ENCODE results near the gene HLCS.
"Not testable (repeated sequence)": the region's sequence is repeated elsewhere in the genome, so short reads cannot be mapped to it uniquely, and the experiment has no call there.

HLCS gene

DNA sequence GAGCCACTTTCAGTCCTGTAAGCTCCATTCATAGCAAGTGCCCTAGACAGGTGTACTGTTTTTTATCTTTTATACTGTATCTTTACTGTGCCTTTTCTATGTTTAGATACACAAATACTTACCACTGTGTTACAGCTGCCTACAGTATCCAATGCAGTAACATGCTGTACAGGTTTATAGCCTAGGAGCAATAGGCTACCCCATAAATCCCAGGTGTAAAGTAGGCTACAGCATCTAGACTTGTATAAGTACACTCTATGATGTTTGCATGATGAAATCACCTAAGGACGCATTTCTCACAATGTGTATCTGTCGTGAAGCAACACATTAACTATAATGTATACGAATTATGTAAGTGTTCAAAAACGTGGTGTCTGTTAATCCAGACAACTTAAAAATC is 10.7 kb downstream of the HLCS start:
- DNase-seq: no peak

DNA sequence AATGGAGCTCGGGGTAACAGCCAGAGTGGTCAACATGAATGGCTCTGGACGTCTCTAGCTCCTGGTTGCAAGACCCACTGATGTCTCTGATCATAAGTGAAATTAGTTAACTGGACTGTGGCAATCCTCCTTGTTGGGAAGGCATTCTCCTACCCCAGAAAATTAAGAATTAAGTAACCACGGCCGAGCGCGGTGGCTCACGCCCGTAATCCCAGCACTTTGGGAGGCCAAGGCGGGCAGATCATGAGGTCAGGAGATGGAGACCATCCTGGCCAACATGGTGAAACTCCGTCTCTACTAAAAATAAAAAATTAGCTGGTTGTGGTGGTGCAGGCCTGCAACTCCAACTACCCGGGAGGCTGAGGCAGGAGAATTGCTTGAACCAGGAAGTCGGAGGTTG is 14.1 kb downstream of the HLCS start:
- DNase-seq: not testable (repeated sequence)

- DNase-seq: no peak
Observed at GRCh38 chr21:36949171-36950141, 17.0 kb downstream of the HLCS start.

GRCh38 chr21:36948686-36949085 is 17.8 kb downstream of the HLCS start:
- DNase-seq: no peak

DNA sequence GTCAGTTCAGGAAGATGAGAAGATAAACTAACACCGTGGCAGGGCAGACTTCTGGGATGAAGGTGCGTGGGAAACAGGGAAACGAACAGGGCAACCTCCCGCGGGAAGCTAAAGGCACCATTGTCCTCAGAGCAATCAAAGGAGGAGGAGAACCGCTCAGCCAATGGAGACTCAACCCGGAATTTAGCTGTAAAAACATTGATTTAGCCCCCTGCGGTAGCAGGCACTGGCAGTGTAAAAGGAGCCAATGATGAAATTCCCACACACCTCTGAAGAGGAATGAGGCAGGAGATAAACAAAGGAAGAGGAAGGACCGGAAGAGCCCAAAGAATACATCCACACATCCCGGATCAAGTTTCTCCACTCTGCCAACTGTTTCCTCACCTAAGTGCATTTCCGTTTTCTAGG is 19.5 kb downstream of the HLCS start:
- no peak for DNase-seq

DNA sequence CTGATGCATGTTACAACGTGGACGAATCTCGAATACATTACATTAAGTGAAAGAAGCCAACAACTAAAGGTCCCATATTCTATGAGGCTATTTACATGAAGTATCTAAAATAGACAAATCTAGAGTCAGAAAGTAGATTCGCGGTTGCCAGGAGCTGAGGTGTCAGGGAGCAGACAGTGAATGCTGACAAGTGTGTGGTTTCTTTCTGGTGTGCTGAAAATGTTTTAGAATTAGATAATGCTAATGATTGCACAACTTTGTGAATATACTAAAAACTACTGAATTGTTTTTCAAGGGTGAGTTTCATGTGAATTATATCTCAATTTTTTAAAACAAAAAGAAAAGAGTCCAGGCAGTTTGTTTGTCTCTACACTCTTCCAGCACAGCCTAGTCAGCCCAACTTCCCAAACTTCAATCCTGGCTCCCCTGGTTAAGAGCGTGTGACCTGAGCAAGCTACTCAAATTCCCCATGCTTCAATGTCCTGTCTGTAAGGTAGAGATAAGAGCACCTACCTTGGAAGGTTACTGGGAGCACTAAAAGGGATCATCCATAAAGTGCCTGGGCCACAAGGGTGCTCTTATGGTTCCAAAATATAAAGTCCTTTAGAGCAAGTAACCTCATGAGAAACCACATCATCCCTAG is 20.9 kb downstream of the HLCS start:
- peak; percentile 18 for DNase-seq

DNA sequence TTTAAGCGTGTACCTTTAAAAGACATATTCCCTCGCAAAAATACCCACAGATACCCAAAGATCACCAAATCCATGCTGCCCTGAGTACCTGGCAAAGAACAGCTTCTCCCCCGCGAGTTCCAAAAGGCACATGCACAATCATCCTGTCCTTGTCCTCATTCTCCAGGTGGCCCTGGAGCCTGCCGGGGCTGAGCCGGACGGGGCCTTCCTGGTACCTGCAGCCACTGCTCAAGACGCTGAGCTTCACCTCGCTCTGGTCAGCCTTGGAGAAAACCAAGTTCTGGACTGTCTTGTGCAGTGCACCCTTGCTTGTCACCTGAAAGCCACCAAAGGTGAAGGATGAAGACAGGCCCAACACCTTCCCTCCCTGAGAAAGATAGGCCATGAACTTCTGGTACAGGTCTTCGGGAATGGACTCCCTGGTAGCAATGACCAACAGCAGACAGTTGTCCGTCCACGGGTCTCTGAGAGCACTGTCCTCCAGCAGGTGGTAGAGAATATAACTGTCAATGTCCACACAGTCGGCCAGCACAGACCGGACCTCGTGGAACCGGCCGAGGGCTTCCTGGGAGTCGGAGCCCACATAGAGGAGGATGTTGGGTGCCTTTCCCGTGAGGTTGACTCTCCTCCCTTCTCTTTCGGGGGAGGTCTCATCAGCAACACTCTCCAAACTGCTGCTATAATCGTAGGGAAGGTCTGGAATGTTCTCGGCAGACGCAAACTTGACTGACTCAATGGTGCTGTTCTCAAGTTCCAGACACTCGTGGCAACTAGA is 29.9 kb downstream of the HLCS start:
- no peak for DNase-seq

GRCh38 chr21:36934864-36935420 is 31.5 kb downstream of the HLCS start:
- DNase-seq: no peak

- no peak for DNase-seq
Observed at GRCh38 chr21:36932161-36932816, 34.2 kb downstream of the HLCS start.

GRCh38 chr21:36929622-36930021 is 36.8 kb downstream of the HLCS start:
- peak; percentile 27 for DNase-seq

DNA sequence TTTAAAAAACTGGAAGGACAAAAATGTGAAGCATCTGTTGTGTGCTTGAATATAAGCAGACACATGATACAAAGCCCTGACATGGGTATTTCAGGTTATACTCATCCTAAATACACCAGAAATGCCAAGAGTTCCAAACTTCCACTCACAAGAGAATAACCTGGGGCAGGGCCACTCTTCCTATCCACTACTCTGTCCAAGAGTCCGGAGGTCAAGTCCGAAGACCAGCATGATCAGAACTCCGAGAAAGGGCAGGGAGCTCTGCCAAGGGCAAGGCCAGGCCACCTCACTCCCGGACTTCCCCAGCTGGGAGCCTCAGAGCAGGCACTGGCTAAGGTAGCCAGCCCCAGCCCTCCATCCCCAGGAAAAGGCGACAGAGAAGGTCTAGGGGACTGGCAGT is 37.5 kb downstream of the HLCS start:
- no peak for DNase-seq

DNA sequence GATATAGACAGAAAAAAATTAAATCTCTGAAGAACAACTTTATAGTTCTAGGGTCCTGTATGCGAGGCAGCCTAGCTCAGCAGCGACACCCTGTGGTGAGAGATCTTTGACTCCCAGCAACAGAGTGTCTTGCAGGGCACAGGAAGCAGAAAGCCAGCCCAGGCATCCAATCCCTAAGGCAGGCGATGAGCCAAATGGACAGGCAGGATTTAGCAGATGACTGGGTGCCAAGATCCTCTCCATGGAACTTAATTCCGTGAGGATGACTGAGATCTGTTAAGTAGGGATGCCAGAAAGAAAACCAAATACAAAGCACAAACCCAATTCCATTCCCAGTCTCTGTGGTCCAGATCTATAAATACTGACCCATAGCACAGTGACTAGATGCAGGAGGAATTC is 38.8 kb downstream of the HLCS start:
- peak; percentile 97 for DNase-seq

DNA sequence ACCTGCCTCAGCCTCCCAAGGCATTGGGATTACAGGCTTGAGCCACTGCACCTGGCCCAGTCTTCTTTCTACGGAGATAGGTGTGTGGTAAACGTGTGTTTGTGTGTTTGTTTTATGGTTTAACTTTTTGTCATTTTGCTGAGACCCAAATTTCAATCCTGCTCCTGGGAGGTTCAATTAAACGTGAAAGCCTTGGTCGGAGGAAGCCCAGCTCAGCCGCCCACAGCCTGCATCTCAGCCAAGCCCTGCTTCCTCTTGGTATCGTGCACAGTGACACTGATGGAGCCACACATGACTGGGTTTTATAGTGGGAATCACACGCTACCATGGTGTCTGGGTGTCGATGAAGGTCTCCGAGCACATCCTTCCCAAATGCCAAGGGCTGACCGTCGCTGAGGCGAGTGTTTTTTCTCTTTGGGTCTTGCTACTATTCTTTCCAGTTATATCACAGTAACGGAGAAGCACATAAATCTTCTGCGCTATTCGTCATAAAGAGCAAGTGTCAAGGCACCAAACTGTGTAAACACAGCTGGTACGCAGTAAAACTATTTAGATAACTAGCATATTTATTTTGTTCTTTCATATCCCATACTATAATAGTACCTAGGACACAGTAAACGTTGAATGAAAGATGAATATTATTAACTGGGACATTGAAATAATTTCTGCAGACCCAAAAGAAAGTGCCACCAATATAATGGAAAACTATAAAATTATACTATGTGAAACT is 39.3 kb downstream of the HLCS start:
- DNase-seq: no peak

DNA sequence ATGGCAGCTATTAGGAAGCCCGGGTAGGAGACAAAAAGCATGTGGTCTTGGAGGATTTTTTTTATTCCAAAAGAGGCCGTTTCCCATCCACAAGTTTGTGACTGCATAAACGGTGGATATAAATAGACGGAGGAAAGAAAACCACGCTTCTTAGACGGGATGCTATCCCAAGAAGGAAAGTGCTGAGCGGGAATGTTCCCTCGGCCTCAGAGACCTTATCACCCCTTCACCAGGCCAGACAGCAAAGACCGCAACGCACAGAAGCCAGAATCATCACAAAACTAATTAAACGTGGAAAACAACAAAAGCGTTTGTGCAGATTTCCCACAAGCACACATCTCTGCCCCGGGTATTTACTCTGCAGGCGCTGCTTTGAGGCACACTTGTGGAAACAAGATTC is 43.2 kb downstream of the HLCS start:
- peak; percentile 47 for DNase-seq

DNA sequence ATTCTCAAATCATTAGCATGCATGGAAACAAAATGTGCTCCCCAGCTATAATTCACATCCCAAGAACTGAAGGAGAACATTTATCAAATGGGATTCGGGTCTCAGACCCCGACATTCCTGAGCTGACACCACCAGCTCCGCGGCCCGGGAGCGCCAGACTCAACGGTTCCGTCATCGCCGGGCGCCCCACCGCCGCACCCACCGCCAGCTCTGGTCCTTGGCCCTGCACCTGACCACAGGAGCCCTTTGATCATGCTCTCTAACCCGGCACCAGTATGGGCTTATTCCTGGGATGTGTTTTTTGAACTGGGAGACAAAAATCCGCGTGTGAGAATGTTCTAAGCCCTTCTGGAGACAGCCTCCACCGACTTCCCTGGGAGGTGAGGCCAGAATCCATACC is 43.6 kb downstream of the HLCS start:
- no peak for DNase-seq

GRCh38 chr21:36918291-36918690 is 48.2 kb downstream of the HLCS start:
- no peak for DNase-seq

DNA sequence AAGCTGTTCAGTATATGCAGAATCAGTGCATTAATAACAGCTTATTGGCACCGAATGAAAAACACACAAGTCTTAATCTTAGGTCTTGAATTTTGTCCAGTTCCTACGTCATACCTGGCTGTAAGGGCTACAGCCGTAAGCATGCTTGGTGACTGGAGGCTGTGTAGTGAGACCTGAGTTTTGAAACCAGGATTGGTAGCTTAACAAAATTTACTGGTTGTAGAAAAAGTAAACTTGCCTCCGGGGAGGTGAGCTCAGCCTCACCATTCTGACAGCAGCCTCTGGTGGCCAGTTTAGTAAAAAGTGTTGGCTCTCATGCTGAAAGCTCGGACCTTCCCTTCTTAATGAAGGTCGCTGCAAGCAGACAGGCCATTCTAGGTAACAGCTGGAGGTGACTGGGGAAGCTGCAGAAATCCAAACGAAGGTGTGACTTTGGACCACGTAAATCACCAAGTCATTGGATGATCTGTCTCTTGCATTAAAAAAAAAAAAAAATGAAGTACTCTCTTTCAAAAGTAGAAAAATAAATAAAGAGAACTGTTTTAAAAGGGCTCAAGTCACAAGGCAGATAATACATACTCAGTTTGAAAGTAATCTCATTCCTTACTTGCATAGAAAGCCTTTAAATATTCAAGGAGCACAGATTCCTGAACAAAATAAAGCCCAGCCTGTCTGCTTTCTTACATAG is 48.9 kb downstream of the HLCS start:
- peak; percentile 66 for DNase-seq

GRCh38 chr21:36916718-36917117 is 49.8 kb downstream of the HLCS start:
- no peak for DNase-seq

- DNase-seq: no peak
Observed at GRCh38 chr21:36915696-36916245, 50.7 kb downstream of the HLCS start.

DNA sequence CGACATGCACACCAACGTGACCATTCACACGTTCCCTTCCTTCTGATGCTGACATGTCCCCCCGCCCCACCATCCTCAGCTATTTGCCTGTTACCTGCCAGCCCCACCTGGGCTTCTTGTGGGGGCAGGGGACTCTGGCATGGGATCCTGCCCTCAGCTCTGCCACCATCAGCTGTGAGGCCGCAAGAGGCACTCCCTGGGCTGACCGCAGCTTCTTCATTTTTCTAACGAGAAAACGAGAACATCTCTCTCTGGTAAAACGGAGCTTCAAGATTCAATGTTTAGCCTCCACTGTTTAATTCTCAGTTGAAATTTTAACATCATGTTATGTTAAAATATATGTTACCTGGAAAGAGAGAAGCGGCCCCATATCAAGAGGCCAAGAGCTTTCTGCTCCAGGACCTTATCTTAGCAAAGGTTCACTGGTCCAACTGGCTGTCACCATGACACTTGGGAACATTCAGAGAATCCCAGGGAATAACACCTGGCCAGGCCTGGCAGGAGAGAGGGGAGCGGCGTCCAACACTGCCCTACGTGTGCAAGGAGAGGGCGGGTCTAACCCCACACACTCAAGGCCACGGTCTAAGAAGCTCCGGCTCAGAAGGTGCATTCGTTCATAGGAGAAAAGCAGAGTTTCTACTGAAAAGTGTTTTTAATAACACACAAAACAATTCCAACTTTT is 51.3 kb downstream of the HLCS start:
- DNase-seq: no peak
